Measurements from ENCODE around the gene PRUNE2.
A peak's percentile ranks its signal among the peaks of the same experiment; 100 is the strongest.

PRUNE2 gene

GRCh38 chr9:76575761-76576160 is 330.2 kb downstream of the PRUNE2 start:
- DNase-seq (ENCODE audit: low read depth in 2 of 2) = no peak

DNA sequence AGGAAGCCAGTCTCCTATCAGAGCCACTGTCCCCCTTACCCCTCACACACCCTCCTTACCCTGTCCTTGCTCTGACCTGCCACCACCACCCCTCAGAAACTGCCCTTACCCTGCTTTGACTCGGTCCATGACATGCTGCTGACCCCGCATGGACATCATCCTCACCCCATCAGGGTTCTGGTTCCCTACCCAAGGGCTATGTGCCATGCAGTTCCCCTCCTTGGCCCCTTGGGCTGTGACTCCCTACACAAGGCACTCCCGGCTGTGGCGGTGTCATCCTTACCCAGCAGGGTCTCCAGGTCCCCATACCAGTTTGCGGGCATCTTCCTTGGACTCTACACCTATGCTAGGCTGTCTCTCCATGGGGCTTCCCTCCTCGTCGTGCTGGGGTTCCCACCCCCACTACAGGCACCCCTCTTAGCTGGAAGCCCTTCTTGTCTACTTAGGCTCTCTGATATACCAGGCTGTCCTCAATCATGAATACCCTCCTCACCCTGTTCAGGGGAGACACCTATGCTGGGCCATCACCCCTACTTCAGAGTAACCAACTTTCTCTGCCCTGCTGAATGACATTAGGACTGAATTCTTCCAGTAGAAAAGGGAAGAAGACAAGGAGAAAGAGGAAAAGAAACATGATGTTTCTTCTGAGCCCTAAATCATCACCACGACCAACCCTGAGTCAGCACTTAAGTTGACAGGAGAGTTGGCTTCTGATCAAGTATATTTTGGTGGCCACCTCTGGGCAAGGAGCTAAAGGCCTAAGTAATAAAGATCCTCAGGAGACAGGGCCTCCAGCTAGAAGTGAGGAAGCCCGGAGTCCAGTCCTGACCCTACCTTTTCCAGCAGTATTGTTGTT is 331.8 kb downstream of the PRUNE2 start:
- DNase-seq (ENCODE audit: low read depth in 2 of 2) = no peak

GRCh38 chr9:76573408-76573807 is 332.5 kb downstream of the PRUNE2 start:
- DNase-seq (ENCODE audit: low read depth in 2 of 2) = no peak

DNA sequence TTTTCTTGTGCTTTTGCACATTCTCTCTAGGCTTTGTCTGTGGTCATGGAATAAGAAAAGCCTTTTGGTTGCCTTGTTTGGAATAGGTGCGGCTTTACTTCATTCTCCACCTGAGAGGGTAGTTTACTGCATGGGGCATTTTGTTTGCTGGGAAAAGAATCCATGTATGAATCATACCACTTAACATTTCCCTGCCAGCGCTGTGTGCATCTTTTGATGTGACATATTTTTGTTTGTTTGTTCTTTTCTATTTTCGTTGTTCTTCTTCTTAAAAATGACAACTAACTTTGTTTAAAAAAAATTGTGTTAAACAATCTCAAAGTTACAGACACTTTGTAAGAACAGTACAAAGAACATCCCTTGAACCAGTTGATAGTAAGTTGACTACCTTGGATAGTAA is 333.8 kb downstream of the PRUNE2 start:
- DNase-seq (ENCODE audit: low read depth in 2 of 2) = no peak

GRCh38 chr9:76571743-76572146 is 334.2 kb downstream of the PRUNE2 start:
- no peak for DNase-seq (ENCODE audit: low read depth in 2 of 2)

- no peak for DNase-seq (ENCODE audit: low read depth in 2 of 2)
Measured at GRCh38 chr9:76571288-76571687, 334.6 kb downstream of the PRUNE2 start.

DNA sequence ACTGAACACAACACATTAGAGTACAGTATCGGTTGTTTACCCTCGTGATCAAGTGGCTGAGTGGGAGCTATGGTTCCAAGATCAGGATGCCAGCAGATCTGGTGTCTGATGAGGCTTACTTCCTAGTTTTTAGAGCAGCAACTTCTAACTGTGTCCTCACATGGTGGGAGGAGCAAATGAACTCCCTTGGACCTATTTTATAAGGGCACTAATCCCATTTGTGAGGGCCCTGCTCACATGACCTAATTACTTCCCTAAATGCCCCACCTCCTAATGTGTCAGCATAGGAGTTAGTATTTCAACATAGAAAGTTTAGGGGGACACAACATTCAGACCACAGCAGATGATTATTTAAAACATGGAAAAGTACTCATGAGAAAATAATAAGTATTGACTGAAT is 335.1 kb downstream of the PRUNE2 start:
- no peak for DNase-seq (ENCODE audit: low read depth in 2 of 2)

DNA sequence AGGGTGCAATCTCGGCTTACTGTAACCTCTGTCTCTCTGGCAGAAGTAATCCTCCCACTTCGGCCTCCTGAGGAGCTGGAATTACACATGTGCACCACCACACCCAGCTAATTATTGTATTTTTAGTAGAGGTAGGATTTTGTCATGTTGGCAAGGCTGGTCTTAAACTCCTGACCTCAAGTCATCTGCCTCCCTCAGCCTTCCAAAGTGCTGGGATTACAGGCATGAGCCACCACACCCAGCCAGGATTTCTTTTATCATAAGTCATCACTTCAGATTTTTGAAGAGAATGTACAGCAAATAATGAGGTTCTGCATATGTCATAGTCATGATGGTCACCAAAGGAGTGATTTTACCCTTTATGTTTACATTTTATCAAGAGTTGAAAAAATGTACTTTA is 338.8 kb downstream of the PRUNE2 start:
- DNase-seq (ENCODE audit: low read depth in 2 of 2) = no peak

DNA sequence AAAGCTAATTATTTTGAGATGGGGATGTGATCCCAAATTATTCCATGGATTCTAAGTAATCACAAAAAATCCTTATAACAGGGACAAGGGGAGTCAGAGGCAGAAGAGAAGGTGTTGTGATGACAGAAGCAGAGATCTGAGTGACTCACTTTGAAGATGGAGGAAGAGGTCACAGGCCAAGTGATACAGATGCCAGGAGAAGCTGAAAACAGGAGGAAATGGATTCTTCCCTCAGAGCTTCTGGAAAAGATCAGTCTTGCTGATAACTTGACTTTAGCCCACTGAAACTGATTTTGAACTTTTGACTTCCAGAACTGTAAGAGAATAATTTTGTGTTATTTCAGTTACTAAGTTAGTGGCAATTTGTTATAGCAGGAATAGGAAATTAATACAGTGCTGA is 341.6 kb downstream of the PRUNE2 start:
- no peak for DNase-seq (ENCODE audit: low read depth in 2 of 2)

- peak; percentile 44 to 45 for DNase-seq (ENCODE audit: low read depth in 2 of 2)
Measured at GRCh38 chr9:76562511-76562911, 343.4 kb downstream of the PRUNE2 start.

- DNase-seq (ENCODE audit: low read depth in 2 of 2) = no peak
Measured at GRCh38 chr9:76561900-76562299, 344.0 kb downstream of the PRUNE2 start.

Measured in fibroblast of skin of left quadriceps (primary cell).